NOMO-1 treated with DMSO at 0.1 percent for 48 hours (cell line): ENCODE measurements around the gene CDK13.
A peak's percentile ranks its signal among the peaks of the same experiment; 100 is the strongest.
"Not testable (repeated sequence)": the region's sequence is repeated elsewhere in the genome, so short reads cannot be mapped to it uniquely, and the experiment has no call there.

Source experiments
- DNase-seq: peaks from one replicate; lab custom pipeline; 2025; ENCODE audit not compliant: unreplicated experiment; lab: John Stamatoyannopoulos, UW

The CDK13 gene

DNA sequence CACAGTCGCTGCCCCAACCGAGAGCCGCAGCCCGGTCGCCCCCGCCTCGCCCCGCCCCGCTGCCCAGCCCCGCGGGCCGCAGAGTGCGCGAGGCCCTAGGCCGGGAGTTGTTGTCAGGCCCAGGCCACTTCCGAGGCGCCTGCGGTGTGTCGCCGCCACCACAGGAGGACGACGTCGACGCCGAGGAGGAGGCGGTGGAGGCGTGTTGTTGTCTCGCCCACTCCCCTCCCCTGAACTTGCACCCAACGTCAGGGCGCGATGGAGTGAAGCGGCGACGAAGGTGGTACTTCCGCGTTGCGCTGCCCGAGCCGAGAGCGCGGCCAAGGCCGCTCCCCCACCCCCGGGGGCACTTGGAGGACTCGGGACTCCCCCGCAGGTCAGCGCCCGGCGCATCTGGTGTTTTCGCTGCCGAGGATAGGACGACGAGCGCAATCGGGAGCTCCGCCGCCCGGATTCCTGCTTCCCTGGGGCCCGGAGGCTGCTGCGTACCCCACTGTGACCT lies at the start of gene CDK13:
TSS of gene CDK13 (plus strand) at position 286 of the 502 bp plus-strand sequence. CDS start 386 bp downstream, outside the sequence.
- DNase-seq, result peak; percentile 78

DNA sequence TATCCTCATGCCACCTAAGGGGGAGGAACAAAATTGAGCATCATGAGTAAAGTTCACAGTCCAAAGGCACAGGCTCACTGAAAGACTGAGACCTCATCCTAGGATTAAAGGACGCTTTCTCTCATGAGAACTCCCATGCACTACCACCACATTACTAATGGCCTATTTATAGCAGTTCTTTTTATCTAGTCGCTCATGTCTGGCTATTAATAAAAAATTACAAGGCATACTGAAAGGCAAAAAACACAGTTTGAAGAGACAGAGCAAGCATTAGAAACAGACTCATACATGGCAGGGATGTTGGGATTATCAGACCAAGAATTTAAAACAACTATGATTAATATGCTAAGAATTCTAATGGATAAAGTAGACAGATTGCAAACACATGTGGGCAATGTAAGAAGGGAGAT lies 46.0 kb upstream of the CDK13 start:
- DNase-seq, result no peak

DNA sequence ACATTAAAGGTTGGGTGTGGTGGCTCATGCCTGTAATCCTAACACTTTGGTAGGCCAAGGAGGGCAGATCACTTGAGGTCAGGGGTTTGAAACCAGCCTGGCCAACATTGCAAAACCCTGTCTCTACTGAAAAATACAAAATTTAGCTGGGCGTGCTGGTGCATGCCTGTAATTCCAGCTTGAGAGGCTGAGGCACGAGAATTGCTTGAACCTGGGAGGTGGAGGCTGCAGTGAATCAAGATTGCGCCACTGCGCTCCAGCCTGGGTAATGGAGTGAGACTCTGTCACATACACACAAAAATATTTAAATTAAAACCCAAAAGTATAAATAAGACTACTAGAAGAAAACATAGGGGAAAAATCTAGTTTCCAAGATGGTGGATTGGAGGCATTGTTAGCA lies 41.9 kb upstream of the CDK13 start:
- DNase-seq, result no peak

DNA sequence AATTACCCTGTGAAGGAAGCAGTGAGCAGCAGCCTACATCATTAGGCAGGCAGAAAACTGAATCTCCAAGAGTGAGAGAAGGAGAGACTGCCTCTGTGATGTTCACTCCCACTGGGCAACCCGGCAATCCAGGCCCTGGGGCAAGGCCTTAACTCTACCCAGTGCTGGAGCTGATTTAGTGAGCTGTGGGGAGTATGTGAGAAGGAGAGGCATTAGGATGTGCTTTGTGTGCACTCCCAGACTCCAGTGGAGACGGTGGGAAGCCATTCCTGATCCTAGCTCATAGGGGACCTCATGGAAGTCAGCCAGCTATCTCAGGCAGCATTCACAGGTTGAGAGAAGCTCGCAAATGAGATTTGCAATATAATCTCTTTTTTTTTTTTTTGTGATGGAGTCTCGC lies 41.1 kb upstream of the CDK13 start:
- DNase-seq, result no peak

DNA sequence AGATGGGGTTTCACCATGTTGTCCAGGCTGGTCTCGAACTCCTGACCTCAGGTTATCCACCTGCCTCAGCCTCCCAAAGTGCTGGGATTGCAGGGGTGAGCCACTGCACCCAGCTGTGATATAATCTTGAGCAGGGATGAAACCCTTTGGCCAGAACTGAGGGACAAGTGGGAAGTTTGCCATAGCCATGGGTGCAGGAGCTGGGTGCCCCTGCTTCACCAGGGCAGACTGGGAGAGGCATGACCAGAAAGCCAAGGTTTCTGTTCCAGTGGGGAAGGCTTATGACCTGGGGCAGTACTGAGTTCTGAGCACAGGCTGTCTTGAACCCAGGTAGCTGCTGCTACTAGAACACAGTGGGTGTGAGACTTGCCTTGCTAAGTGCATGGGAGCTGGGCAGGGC lies 40.5 kb upstream of the CDK13 start:
- no peak for DNase-seq

DNA sequence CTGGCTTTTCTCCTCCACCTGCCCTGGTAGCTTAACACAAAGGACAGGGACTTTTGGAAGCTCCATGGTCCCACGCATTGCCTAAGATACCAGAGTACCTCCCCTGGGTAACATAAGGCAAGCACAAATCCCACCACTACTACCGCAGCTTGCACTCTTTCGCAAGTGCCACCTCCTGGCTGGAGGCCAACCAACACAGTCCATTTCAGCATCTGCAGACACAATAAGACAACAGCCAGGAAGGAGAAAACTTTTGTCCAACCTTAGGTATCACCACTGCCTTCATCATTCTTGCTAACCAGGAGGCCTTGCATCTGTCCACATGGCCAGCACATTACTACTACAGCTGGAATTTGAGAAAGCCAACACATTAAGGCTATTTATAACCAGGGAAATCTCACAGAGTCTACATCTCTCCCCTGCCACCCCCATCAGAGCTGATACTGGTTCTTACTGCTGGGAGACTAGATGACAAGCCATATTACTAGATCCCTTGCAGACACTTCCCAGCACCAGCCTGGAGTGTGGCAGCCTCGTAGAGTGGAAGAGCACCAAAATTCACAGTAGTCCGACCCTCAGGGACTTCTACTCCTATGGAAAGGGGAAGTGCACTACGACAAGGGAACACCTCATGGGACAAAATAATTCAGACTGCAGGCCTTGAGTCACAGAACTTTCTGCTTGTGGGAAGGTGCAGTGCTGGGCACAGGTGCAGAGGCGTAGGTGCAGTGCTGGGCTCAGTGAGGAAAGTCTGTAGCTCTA lies 39.8 kb upstream of the CDK13 start:
- DNase-seq, result peak; percentile 47

DNA sequence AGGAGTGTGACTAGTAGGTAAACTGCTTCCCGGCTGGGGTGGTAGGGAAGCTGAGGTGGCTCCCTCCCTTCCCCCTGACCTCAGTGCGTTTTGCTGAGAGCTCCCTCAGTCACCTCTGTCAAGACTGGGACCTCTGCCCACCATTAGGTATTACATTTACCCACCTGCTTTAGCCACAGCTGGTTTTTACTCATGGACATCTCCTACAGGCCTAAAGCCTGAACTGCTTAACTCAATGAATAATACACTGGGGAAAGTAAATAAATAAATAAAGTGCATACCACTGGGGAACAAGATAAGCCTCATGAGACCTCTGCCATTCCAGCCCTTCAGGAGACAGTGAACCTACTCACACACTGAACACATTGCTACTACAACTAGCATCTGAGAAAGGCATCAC lies 38.9 kb upstream of the CDK13 start:
- no peak for DNase-seq

DNA sequence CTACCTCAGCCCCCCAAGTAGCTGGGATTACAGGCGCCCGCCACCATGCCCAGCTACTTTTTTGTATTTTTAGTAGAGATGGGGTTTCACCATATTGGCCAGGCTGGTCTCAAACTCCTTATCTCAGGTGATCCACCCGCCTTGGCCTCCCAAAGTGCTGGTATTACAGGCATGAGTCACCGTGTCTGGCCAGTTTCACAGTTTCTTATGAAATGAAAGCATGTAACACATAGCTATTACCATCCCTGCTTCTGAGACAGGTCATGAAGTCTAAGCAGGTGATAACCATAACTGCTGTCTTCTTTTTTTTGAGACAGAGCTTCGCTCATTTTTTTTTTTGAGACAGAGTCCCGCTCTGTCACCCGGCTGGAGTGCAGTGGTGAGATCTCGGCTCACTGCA lies 34.2 kb upstream of the CDK13 start:
- DNase-seq, result not testable (repeated sequence)

DNA sequence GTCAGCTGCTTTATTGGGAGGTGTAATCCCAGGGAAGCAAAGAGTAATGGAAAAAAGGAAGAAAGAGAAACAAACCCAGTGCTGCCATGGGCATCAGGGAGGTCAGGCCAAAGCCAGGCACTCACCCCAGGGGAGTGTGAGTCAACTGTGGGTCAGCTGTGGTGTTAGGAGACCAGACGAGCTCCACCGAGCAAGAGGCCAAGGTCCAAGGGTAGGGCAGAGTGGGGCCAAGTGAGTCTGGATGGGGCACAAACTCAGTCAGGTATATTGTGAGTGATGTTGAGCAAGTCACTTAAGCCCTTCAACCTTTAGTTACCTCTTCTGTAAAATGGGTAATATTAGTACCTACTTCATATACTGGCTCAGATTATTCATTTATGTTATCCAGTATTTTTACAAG lies 30.4 kb upstream of the CDK13 start:
- DNase-seq, result no peak

DNA sequence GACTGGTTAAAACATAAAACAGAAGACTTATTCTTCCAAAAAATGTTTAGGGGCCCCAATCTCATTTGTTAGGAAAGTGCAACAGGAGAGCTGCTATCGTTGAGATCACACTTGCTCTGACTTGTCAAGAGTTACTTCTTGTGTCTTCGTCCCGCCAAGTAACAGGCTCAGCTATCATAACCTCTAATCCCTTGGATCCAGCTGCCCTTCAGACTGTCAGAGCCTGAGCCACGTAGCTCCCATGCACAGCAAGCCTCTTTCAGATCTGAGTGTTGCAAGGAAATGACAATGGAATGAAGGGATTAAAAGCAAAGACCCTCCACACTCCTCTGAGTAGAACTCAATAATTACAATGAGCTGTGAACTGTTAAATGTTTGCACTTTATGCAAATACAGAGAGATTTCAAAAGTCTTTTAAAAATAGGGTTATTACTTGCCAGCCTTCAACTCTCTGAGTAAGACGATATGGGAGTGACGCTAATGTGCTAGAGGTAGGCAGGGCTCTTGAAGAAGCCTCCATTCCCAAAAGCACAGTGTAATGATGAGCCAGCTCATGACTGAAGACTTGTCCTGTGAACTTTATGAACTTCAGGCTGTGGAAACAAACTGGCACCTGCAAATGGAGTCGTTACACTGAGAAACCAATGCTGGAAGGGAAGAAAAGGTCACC lies 28.4 kb upstream of the CDK13 start:
- DNase-seq, result no peak

DNA sequence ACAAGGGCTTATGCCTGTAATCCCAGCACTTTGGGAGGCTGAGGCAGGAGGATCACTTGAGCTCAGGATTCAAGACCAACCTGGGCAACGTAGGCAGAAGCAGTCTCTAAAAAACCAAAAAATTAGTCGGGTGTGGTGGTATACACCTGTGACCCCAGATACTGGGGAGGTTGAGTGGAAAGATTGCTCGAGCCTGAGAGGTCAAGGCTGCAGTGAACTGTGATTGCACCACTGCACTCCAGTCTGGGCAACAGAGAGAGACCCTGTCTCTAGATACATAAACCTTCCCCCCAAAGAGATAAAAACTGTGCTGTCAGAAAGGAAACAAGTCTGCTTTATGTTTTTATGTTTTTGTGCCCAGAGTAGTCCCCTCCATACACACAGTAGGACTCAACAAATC lies 27.5 kb upstream of the CDK13 start:
- DNase-seq, result no peak

DNA sequence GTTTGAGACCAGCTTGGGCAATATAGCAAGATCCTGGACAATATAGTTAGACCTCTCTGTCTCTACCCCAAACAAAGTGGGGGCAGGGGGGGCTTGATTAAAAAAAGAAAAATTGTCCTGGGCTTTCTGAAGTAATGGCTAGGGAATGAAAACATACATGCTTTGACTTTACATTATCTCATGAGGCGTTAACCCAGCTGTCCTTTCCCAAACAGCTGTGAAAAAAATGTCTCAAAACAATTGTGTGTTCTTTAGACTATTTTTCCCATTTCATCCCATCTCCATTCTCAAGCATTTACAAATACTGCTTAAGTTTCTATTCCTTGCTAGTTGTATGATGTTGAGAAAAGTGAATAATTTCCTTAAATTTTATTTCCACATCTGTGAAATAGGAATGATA lies 27.0 kb upstream of the CDK13 start:
- DNase-seq, result no peak

DNA sequence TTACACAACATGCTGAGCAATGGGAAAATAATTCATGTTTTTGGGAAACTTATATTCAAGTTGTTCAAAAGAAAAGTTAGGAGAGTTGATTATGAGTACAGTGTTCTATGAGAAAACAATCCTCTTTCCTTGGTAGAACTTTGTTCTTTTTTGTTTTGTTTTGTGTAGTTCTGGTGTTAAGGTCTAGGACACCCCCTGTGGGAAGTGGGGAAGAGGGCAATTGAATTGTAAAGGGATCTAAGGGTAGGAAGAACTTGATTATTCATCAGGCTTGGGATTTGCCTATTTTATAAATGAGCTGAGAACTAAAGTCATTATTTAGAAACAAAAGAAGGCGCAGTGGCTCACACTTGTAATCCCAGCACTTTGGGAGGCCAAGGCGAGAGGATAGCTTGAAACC lies 25.9 kb upstream of the CDK13 start:
- no peak for DNase-seq

DNA sequence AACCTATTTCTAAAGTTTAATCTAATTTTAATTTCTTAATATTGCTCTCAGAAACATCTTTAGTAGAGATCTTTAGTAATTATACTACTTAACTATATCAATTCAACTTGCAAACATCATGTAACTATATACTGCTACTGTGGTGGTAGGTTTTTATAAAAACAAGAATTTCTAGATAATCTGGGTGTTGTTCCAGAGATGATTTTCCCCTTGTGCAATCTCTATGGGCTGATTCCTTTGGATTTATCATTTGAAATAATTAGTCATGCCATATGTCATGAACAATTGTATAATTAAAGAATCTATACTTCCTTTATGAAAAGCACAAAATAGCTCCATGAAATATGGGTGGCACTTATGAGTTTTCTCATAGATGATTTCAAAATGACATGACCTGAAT lies 23.9 kb upstream of the CDK13 start:
- DNase-seq, result no peak

DNA sequence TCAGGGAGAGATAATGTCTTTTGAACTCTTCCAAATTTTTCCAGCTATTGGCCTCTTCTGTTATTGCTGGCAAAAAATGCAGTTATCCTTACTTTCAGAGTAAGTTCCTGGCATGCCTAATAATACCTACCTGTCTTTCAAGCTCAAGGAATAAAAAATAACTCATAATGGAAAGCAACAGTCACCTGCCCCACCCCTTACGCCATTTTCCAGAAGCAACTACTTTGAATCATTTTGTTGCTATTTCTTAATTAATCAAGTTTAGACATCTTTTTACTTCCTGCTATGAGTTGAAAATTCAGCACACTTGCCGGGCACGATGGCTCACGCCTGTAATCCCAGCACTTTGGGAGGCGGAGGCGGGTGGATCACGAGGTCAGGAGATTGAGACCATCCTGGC lies 23.0 kb upstream of the CDK13 start:
- DNase-seq, result no peak

DNA sequence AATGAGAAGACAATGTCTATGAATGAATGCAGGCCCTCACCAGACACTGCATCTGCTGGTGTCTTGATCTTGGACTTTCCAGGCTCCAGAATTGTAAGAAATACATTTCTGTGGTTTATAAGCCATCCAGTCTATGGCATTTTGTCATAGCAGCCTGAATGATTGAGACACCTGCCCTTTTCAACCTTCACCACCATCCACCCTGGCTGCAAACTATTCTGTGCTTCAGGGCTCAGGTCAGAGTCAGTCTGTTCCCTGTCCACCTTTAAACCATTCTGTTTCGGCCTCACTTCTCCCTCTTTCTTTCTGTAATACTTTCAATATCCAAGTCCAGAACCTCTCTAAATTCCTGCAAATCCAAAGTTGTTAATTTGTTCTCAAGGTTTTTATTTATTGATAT lies 15.9 kb upstream of the CDK13 start:
- no peak for DNase-seq

DNA sequence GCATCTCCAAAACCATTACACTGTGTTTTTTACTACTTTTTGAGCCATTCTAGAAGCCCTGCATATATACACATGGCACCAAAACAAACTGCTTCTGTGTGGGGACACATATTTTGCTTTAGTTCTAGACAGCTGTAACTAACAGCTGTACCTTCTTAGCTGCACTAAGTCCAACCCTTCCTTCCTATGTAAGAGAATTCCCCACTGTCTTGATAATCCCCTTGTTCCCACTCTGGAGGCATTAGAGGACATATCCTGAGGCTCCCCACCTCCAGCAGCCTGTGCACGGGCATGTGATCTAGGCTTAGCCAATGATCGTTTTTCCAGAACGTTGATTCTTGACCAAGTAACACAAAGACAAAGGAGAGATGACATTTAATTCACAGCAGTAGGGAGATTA lies 13.3 kb upstream of the CDK13 start:
- no peak for DNase-seq

DNA sequence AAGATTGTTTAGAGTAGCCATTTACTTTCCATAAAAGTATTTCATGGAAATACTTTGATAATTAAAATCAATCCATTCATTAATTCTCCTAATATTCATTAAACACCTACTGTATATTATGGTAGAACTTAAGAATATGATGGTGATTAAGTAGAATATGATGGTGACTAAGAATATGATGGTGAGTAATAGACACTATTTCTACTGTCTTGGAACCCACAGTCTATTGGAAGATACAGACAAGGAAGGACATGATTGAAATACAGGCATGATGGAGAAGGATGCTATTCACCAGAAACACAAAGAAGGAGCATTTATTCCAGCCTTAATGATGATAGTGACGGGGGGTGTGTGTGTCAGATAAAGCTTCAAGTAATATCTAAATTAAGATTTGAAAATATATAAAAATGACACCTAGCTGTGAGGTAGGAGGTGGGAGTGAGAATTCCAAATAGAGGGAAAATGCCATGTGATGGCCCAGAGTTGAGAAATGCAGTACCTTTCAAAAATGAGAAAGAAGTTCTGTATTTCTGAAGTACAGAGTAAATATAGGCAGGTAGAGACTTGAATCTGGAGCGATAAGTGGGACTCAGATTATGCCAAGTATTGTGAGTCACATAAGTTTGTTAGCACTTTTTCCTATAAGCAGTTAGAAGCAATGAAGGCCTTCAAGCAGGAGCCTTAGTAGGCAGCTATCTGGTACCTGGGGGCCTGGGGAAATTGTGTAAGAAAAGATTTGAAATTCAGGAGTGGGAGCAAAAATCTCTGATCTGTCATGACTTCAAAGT lies 12.5 kb upstream of the CDK13 start:
- no peak for DNase-seq

DNA sequence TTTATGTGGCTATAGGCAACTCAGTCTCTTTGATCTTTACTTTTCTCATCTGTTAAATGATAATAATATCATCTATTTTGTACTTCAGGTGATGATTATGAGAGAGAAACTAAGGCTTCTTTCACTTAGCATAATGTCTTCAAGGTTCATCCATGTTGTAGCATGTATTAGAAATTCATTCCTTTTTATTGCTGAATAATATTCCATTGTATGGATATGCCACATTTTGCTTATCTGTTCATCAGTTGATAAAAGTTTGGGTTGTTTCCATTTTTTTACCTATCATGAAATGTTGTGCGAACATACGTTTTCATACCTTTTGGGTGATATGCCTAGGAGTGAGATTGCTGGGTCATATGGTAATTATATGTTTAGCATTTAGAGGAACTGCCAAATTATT lies 7.2 kb upstream of the CDK13 start:
- DNase-seq, result no peak

DNA sequence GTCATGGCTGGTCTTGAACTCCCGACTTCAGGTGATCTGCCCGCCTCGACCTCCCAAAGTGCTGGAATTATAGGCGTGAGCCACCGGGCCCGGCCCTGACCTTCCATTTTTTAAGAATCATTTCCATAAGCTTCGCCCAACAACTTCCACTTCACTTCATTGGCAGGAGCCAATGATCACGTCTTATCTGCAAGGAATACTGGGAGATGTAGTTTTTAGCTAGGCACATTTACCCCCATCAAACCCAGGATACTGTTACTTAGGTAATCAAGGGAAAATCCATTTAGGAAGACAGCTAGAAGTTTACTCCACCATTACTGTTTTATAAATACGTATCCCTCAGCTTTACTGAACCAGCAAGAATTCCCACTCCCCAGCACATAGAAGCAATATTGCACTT lies 3.4 kb upstream of the CDK13 start:
- no peak for DNase-seq

DNA sequence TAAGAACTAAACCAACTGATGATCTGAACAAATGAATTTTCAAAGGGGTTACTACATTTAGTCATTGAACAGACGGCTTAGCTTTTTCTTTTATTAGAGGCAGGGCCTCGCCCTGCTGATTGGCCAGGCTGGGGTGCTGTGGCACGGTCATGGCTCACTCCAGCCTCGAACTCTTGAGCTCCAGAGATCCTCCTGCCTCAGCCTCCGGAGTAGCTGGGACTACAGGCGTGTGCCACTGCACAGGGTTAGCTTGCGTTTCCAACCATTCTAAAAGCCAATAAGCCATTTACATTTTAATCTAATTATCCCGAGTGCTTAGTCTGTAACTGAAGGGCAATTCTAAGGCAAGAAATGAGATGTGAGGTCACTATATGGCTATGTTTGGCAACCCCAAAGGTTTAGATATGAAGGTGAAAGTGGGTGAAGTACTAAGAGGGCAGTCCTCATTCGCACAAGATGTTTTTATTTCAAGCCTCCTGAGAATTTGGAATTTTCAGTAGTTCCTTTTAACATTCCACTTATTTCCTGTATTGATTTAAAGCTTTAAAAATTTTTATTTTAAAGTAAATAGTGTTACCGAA lies 1.6 kb upstream of the CDK13 start:
- DNase-seq, result no peak
